A549 treated with AZD2906 at 1 μM for 4 hours (cell line): Measurements from ENCODE around the gene LRFN3. TPM values are rescaled to one million over a fixed set of nuclear protein-coding genes. Genes with fewer than 3 reads are reported as not detected.

ENCODE experiments used
- total RNA-seq: library from RNA; stranded (reverse); fragments of 200-300 nt; extraction: Qiagen RNA extraction; gene quantifications from 5 replicates; pipeline ENCODE4 v1.2.3, GENCODE V29; 2022

The LRFN3 gene, protein sequence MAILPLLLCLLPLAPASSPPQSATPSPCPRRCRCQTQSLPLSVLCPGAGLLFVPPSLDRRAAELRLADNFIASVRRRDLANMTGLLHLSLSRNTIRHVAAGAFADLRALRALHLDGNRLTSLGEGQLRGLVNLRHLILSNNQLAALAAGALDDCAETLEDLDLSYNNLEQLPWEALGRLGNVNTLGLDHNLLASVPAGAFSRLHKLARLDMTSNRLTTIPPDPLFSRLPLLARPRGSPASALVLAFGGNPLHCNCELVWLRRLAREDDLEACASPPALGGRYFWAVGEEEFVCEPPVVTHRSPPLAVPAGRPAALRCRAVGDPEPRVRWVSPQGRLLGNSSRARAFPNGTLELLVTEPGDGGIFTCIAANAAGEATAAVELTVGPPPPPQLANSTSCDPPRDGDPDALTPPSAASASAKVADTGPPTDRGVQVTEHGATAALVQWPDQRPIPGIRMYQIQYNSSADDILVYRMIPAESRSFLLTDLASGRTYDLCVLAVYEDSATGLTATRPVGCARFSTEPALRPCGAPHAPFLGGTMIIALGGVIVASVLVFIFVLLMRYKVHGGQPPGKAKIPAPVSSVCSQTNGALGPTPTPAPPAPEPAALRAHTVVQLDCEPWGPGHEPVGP
- 20.1 to 27.8 TPM (median 23.2 TPM) in 5 replicates for total RNA-seq

DNA sequence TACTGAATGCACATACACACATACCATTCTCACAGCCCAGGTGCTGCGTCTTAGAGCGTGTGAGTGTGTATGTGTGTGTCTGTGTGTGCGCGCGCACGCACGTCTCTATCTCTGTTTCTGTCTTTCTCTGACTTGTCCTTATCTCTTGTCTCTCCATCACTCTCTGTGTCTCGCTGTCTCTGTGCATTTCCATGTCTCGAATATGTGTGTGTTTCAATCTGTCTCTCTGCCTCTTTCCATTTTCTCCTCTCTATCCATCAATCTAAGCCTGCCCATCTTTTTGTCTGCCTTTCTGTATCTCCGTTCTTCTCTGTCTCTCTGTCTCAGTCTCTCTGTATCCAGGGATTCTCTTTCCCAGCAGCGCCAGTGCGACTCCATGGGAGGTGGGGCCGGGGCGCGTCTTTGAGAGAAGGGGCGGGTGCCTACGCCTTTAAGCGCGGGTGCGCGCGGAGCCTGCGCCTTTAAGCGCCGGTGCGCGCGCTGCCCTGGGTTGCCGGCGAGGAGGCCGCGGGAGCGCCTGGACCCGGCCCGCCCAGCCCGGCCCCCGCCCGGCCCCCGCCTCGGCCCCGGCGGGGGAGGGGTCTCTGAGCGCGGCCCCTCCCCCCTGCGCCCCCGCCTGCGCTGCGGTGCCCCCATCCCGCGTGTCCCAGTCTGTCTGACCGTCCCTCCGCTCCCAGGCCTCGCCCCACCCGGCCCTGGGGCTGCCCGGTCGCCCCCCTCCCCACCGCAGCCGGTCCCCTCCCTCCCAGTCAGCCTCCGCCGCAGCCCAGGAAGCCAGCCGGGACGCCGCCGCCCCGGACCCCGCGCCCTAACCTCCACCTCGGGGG, at the start of gene LRFN3:
TSS of gene LRFN3 (plus strand) at position 464 of the 827 bp plus-strand sequence. CDS start 3,052 bp downstream, outside the sequence.

DNA sequence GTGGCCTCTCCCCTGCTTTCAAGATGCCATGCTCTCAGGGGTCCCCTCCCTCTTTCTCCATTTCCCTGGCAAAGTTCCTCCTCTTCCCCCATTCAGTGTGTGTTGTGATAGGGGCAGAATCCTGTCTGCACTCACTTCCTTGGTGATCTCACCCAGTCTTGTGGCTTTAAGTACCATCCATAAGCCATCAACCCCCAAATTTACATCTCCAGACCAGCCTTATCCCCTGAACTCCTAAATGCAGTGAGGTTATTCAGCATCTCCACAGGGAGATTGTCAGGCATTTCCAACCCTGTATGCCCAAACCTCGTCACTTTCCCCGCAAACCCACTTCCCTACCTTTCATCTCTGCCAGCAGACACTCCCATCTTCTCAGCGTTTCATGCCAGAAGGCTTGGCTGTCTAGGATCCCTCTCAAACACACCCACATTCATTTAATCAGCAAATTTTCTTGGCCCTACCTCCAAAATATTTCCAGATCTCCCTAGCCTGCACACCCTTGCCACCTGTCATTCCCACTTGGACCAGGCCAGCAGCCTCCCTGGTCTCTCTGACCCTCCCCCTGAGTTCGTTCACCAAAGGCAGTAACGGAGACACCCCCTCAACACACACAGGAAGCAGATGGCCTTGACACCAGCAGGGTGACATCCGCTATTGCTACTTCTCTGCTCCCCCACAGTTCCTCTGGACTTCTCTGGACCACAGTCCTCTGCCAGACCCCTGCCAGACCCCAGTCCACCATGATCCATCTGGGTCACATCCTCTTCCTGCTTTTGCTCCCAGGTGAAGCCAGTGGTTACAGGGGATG, 34.1 kb upstream of the LRFN3 start, which contains the start of gene HCST:
TSS of gene HCST (plus strand) at position 676 of the 808 bp plus-strand sequence. CDS start at position 741, 65 bp downstream.

DNA sequence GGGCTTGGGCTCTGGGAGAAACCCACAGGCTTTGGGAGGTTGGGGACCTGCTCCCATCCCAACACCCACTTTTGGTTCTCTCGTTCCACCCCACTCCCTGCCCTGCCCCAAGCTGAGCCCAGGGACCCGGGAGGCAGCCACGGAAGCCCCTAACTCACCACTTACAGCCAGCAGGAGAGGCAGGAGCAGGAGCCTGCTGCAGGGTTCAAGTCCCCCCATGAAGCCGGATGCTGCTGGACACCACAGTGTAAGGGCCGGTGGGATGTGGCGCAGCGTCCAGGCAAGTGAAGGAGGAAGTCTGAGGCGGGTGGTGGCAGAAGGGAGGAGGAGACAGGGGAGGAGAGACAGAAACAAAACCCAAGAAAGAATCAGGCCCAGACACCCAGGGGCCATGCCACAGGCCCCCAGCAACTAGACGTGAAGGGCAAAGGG, 28.1 kb upstream of the LRFN3 start, which contains the start of gene TYROBP:
TSS of gene TYROBP (minus strand) at position 286 of the 432 bp plus-strand sequence. CDS start at position 219, 67 bp downstream.

Other genes with a start within 250 kb of the LRFN3 start
- 0.05 TPM in 1 of 5 replicates, not detected in the others for gene ZBTB32, start 231.8 kb upstream of the LRFN3 start, total RNA-seq
- 49.7 to 60.0 TPM (median 57.9 TPM) in 5 replicates for gene KMT2B, start 218.4 kb upstream of the LRFN3 start, total RNA-seq
- gene IGFLR1, start 193.9 kb upstream of the LRFN3 start, total RNA-seq: 10.9 to 12.5 TPM (median 11.8 TPM) in 5 replicates
- 22.6 to 29.2 TPM (median 25.6 TPM) in 5 replicates for gene U2AF1L4, start 191.0 kb upstream of the LRFN3 start, total RNA-seq
- 266 to 332 TPM (median 283 TPM) in 5 replicates for gene PSENEN, start 190.7 kb upstream of the LRFN3 start, total RNA-seq
- gene LIN37, start 187.8 kb upstream of the LRFN3 start, total RNA-seq: 23.0 to 28.0 TPM (median 24.5 TPM) in 5 replicates
- 0.08 to 0.34 TPM (median 0.24 TPM) in 5 replicates for gene HSPB6, start 179.3 kb upstream of the LRFN3 start, total RNA-seq
- 21.4 to 27.1 TPM (median 26.4 TPM) in 5 replicates for gene PROSER3, start 178.2 kb upstream of the LRFN3 start, total RNA-seq
- 5.4 to 7.6 TPM (median 5.9 TPM) in 5 replicates for gene ARHGAP33, start 160.8 kb upstream of the LRFN3 start, total RNA-seq
- 0.14 to 0.56 TPM (median 0.23 TPM) in 5 replicates for gene PRODH2, start 123.5 kb upstream of the LRFN3 start, total RNA-seq
- gene NPHS1, start 83.9 kb upstream of the LRFN3 start, total RNA-seq: 0.34 to 0.71 TPM (median 0.49 TPM) in 5 replicates
- gene KIRREL2, start 79.5 kb upstream of the LRFN3 start, total RNA-seq: 0.39 to 0.59 TPM (median 0.44 TPM) in 5 replicates
- 70.1 to 97.9 TPM (median 93.9 TPM) in 5 replicates for gene APLP1, start 67.8 kb upstream of the LRFN3 start, total RNA-seq
- 4.9 to 7.5 TPM (median 5.7 TPM) in 5 replicates for gene NFKBID, start 35.8 kb upstream of the LRFN3 start, total RNA-seq
- 0.29 to 0.75 TPM (median 0.53 TPM) in 4 of 5 replicates, not detected in the other for gene HCST, start 33.8 kb upstream of the LRFN3 start, total RNA-seq
- gene TYROBP, start 28.1 kb upstream of the LRFN3 start, total RNA-seq: not detected in 5 replicates
- 32.3 to 50.8 TPM (median 46.9 TPM) in 5 replicates for gene SDHAF1, start 58.8 kb downstream of the LRFN3 start, total RNA-seq
- gene SYNE4, start 72.4 kb downstream of the LRFN3 start, total RNA-seq: 0.04 to 0.50 TPM (median 0.25 TPM) in 5 replicates
- 23.0 to 25.8 TPM (median 24.4 TPM) in 5 replicates for gene ALKBH6, start 77.8 kb downstream of the LRFN3 start, total RNA-seq
- 0.46 to 1.3 TPM (median 0.78 TPM) in 5 replicates for gene CLIP3, start 96.5 kb downstream of the LRFN3 start, total RNA-seq
- gene THAP8, start 117.9 kb downstream of the LRFN3 start, total RNA-seq: 5.3 to 8.4 TPM (median 7.5 TPM) in 5 replicates
- 21.3 to 28.1 TPM (median 25.4 TPM) in 5 replicates for gene WDR62, start 118.5 kb downstream of the LRFN3 start, total RNA-seq
- 0.19 to 0.32 TPM (median 0.29 TPM) in 4 of 5 replicates, not detected in the other for gene OVOL3, start 174.8 kb downstream of the LRFN3 start, total RNA-seq
- 225 to 266 TPM (median 251 TPM) in 5 replicates for gene POLR2I, start 178.5 kb downstream of the LRFN3 start, total RNA-seq
- gene TBCB, start 179.1 kb downstream of the LRFN3 start, total RNA-seq: 435 to 567 TPM (median 554 TPM) in 5 replicates
- gene CAPNS1, start 203.7 kb downstream of the LRFN3 start, total RNA-seq: 1,516 to 2,255 TPM (median 2,139 TPM) in 5 replicates
- not detected in 5 replicates for gene COX7A1, start 216.1 kb downstream of the LRFN3 start, total RNA-seq